Skin of body (tissue), 2 donors: ENCODE measurements around the gene INO80. TPM values are rescaled to one million over a fixed set of nuclear protein-coding genes. Genes with fewer than 3 reads are reported as not detected.
"Not testable (repeated sequence)": the region's sequence is repeated elsewhere in the genome, so short reads cannot be mapped to it uniquely, and the experiment has no call there.

Experiments used
- DNase-seq: peaks from one replicate; lab custom pipeline; 2025; lab: John Stamatoyannopoulos, UW
- total RNA-seq: library from RNA; depleted of rRNA; stranded (reverse); fragments of >200 nt; gene quantifications from one replicate; pipeline ENCODE4 v1.2.3, GENCODE V29; 2014

The INO80 gene
- 25.1 TPM for total RNA-seq

- DNase-seq, result peak; percentile 99
Measured at GRCh38 chr15:41116116-41116961, at the start of gene INO80. Gene INO80 (minus strand): TSS chr15:41116280. CDS start chr15:41096310, 19,970 bp downstream.

DNA sequence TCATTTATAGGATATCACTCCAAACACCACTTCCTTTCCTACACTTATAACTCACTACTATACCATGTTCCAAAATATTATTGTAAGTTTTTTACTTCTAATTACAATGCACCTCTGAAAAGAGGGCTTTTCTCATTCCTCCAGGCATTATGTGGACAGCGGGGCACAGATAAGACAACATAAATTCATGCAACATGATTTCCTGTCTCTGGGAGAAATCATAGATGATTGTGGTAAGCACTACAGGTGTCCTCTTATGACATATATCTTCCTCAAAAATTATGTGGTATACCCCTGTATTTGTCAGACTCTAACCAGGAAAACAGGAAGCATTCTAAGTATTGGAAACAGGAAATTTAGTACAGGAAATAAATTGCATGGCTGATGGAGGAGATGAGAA lies 45.7 kb upstream of the INO80 start:
- no peak for DNase-seq

DNA sequence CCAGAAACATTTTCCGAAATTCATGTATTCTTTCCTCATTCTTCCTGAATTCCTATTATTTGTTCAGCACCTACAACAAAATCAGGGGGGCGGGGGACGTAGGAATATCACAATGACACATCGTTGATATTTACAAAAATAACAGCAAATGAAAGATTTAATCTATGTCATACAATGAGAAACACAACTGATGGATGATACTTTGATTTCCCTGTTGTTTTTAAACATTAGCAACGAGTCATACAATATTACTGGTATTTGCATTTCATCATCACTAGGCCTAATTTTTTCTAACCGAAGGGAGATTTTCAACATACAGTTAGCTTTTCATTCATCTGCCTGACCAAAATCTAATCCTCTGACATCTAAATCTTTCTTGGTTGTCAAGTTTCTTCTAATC lies 45.3 kb upstream of the INO80 start:
- DNase-seq, result no peak

GRCh38 chr15:41160639-41161315 lies 44.7 kb upstream of the INO80 start:
- no peak for DNase-seq

- DNase-seq, result no peak
Measured at GRCh38 chr15:41154412-41154811, 38.3 kb upstream of the INO80 start.

- no peak for DNase-seq
Measured at GRCh38 chr15:41153733-41154132, 37.7 kb upstream of the INO80 start.

DNA sequence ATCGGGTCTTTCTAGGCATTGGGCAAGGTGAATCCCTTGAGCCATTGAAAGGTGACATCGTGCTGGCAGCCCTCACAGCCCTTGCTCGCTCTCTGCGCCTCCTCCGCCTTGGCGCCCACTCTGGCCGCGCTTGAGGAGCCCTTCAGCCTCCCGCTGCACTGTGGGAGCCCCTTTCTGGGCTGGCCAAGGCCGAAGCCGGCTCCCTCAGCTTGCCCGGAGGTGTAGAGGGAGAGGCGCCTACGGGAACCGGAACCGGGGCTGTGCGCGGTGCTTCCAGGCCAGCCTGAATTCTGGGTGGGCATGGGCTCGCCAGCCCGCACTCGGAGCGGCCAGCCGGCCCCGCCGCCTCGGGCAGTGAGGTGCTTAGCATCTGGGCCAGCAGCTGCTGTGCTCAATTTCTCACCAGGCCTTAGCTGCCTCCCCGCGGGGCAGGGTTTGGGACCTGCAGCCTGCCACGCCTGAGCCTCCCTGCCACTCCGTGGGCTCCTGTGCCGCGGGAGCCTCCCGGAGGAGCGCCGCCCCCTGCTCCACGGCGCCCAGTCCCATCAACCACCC lies 35.4 kb upstream of the INO80 start:
- no peak for DNase-seq

DNA sequence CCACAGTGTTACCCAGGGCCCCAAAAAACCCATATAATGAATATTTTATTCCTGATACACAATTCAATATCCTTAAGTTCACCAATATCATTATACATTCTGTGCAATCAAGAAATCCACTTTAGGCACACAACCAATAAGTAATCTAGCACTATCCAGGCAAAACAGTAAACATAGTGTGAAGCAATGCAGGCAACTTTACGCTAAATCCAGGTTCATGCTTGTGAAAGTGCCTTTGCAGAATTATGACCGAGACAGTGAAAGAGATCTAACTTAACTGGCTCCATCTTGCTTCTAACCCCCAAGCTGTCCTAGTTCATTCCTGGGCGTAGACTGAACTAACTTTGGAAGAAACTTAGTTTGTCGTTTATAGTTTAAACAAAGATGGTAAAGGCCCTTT lies 34.2 kb upstream of the INO80 start:
- DNase-seq, result no peak

DNA sequence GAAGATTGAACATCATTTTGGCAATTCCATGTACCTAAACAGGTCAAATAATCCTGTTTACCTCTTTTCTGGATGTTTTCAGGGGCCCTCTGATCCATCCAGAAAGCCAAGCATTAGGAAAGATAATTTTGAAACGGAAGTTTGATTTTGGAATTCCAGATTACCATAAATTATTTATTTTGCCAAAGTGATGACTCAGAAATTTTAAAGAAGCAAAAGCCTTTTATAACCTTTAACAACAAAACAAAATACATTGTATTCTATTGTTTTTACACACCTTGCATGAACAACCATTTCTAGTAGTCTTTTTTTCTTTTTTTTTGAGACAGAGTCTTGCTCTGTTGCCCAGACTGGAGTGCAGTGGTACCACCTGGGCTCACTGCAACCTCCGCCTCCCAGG lies 32.0 kb upstream of the INO80 start:
- DNase-seq, result no peak

GRCh38 chr15:41139619-41140018 lies 23.5 kb upstream of the INO80 start:
- DNase-seq, result no peak

DNA sequence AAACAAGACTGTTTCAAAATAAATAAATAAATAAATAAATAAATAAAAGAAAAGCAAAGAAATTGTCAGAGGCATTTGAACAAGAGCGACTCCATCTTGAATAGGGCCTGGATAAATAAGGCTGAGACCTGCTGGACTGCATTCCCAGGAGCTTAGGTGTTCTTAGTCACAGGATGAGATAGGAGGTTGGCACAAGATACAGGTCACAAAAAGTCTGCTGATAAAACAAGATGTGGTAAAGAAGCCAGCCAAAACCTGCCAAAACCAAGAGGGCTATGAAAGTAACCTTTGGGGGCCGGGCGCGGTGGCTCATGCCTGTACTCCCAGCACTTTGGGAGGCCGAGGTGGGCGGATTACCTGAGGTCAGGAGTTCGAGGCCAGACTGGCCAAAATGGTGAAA lies 23.0 kb upstream of the INO80 start:
- not testable (repeated sequence) for DNase-seq

DNA sequence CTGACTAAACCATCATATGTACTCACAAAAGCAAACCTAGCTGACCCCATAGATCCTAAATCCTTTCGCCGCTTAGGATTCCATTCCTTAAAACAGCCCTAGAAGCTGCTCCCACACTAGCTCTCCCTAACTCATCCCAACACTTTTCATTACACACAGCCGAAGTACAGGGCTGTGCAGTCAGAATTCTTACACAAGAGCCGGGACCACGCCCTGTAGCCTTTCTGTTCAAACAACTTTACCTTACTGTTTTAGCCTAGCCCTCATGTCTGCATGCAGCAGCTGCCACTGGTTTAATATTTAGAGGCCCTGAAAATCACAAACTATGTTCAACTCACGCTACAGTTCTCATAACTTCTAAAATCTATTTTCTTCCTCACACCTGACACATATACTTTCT lies 19.5 kb upstream of the INO80 start:
- DNase-seq, result not testable (repeated sequence)

DNA sequence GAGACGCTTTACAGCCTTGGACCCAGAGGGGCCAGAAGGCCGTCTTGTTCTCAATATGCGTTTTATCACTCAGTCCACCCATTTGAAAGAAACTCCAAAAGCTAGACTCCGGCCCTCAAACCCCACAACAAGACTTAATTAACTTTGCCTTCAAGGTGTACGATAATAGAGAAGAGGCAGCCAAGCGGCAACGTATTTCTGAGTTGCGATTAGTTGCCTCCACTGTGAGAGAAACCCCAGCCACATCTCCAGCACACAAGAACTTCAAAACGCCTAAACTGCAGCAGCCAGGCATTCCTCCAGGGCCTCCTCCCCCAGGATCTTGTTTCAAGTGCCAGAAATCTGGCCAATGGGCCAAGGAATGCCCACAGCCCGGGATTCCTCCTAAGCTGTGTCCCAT lies 17.4 kb upstream of the INO80 start:
- no peak for DNase-seq

- not testable (repeated sequence) for DNase-seq
Measured at GRCh38 chr15:41132094-41132493, 16.0 kb upstream of the INO80 start.

DNA sequence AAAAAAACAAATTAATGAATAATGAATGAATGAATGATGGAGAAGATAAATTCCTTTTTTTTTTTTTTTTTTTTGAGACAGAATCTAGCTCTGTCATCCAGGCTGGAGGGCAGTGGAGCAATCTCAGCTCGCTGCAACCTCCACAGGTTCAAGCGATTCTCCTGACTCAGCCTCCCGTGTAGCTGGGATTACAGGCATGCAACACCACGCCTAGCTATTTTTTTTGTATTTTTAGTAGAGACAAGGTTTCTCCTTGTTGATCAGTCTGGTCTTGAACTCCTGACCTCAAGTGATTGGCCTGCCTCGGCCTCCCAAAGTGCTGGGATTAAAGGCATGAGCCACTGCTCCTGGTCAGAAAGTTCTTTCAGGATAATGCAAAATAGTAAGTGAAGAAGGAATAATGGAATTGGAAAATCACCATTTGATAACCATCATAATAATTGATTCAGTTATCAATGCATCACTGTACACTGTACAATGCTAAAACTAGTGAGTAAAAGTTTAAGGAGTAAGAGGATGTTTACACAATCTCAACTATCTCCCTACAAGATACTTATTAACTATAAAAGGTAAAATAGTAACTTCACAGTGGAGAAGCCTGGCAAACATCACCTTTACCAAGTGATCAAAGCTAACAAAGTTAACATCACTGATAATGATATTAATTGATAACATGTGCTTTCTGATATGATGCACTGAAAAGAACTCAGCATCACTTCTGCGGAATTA lies 12.3 kb upstream of the INO80 start:
- no peak for DNase-seq

DNA sequence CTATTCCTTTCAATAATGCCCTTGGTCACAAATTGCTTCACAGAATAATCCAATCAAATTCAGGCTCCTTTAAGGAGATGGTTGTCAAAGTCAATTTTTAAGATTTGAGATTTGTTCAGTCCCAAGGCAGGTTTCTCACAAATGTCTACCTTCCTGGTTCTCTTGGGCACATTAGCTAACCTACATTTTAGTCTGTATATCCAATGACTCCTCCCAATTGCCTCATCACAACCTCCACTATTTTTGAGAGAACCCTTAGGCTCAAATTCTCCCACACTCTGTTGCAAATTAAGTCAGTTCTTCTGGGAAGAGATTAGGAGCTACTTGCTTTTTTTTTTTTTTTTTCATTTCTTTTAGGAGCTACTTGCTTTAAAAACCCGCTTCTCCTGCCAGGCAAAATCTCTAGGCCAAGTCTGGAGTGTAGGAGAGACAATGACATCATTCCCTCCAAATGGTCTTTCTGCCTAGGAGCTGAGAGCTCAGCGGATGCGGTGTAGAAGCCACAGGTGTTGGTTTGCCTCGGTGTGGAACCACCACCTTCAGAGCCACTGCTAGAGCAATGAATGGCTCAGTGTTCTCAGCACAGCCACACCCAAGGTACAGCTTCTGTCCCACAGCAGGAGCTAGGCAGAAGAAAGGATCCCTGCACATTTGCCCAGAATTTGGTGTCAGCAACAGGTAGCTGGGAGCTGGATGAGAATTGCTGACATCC lies 10.0 kb upstream of the INO80 start:
- no peak for DNase-seq

GRCh38 chr15:41125063-41125669 lies 9.1 kb upstream of the INO80 start:
- DNase-seq, result no peak

DNA sequence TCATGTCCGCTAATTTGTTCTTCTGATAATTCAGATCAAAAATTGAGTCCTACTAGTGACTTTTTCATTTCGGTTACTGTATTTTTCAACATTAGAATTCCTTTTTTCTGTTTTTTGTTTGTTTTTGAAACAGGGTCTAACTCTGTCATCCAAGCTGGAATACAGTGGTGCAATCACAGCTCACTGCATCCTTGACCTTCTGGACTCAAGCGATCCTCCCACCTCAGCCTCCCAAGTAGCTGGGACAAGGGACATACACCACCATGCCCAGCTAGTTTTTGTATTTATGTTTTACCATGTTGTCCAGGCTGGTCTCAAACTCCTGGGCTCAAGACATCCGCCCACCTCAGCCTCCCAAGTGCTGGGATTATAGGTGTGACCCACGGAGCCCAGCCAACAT lies 8.0 kb upstream of the INO80 start:
- DNase-seq, result no peak

DNA sequence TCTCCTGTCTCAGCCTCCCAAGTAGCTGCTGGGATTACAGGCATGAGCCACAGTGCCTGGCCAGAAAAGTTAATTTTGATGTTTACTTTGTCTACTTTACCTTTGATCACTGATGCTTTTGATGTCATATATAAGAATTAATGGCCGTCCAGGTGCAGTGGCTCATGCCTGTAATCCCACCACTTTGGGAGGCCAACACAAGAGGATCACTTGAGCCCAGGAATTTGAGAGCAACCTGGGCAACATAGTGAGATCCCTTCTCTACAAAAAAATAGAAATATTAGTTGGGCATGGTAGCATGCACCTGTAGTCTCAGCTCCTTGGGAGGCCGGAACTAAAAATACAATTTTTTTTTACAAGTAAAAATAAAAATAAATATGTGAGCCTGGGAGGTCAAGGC lies 6.8 kb upstream of the INO80 start:
- DNase-seq, result no peak

GRCh38 chr15:41121951-41122350 lies 5.9 kb upstream of the INO80 start:
- DNase-seq, result no peak

DNA sequence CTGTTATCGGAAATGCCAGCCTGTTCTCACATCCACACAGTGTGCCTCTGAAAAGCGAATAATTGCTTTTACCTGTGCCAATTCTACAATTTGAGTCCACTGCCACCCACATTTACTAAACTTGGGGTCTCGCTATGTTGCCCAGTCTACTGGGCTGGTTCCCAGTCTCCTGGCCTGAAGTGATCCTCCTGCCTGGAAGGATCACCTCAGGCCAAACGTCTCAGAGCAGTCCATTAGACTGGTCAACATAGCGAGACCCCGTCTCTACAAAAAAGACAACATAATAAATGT lies 827 bp upstream of the INO80 start:
- DNase-seq, result no peak
